HepG2 (cell line): ENCODE data around the gene FAM53C. TPM values are rescaled to one million over a fixed set of nuclear protein-coding genes. Genes with fewer than 3 reads are reported as not detected.

Experiments
- ATAC-seq: fragments of 200-7000 bp; cut with Tn5 transposase; 3 replicates; pipeline ENCODE4 v1.9.1; 2020; ENCODE audit warnings: mild to moderate bottlenecking, moderate library complexity
- BruUV-seq: library from RNA; stranded (reverse); fragments of 400-500 nt; replicated peaks from 2 replicates; lab custom pipeline; 2021; lab: Mats Ljungman, UMichigan
- CTCF ChIA-PET: fragments of 300-600 bp; formaldehyde crosslinking; extraction: SDS; loops from one replicate; lab custom pipeline; 2021; ENCODE audit warnings: low total read pairs, inconsistent platforms, low intra/inter-chr PET ratio; lab: Yijun Ruan, JAX
- POLR2A ChIA-PET: fragments of 350-600 bp; sonication (Branson Sonifier 250); formaldehyde crosslinking; loops from one replicate; lab custom pipeline; 2020; ENCODE audit warnings: antibody characterized with exemption, inconsistent platforms; lab: Yijun Ruan, JAX
- DNase-seq: peaks from one replicate; pipeline ENCODE4 v3.0.0-alpha.2; 2015; ENCODE audit warnings: low spot score
- FAIRE-seq: peaks from 3 replicates; lab custom pipeline; 2011; peaks lifted over from hg19 to GRCh38; lab: Jason Lieb, UNC
- H2AFZ ChIP-seq: one replicate; pipeline ENCODE4 v1.6.1; 2011; ENCODE audit warnings: low read length, inconsistent platforms
- H3K27ac ChIP-seq: fragments of 300-600 bp; 3 replicates; pipeline ENCODE4 v1.8.0; 2011; ENCODE audit warnings: mixed run types, mild to moderate bottlenecking, mixed read lengths, low read length, inconsistent platforms; ENCODE audit not compliant: insufficient read depth; ENCODE audit errors: extremely low read length
- H3K27me3 ChIP-seq, 2 experiments: fragments of 200-600 bp in 1 of 2; 2 replicates in 1 of 2; 3 replicates in 1 of 2; pipeline versions ENCODE4 v1.6.0 to v1.8.0; 2011; ENCODE audit warnings: low read length in 2 of 2, mild to moderate bottlenecking in 2 of 2, moderate library complexity in 2 of 2, inconsistent platforms in 1 of 2; ENCODE audit not compliant: insufficient read depth in 2 of 2, control insufficient read depth in 1 of 2
- H3K36me3 ChIP-seq, 2 experiments: fragments of 200-600 bp in 1 of 2; replicated peaks in 1 of 2; 2 replicates in 1 of 2; 3 replicates in 1 of 2; pipeline versions ENCODE4 v1.5.1 to v1.8.0; 2011; ENCODE audit warnings: low read length in 2 of 2, inconsistent platforms in 1 of 2; ENCODE audit not compliant: insufficient read depth in 2 of 2, control insufficient read depth in 1 of 2
- H3K4me1 ChIP-seq: 2 replicates; pipeline ENCODE4 v1.5.1; 2012; ENCODE audit warnings: low read length, inconsistent platforms; ENCODE audit not compliant: insufficient read depth
- H3K4me2 ChIP-seq: 2 replicates; pipeline ENCODE4 v1.6.0; 2011; ENCODE audit warnings: low read depth, low read length, inconsistent platforms
- H3K4me3 ChIP-seq, 3 experiments: fragments of 200-600 bp in 1 of 3; sonication (generic), shearing (Covaris generic) in 1 of 3; replicated peaks in 1 of 3; 2 replicates each; pipeline ENCODE4 v1.5.1; 2011 to 2016; ENCODE audit warnings: low read length in 3 of 3, inconsistent platforms in 2 of 3, low read depth in 2 of 3, mild to moderate bottlenecking in 2 of 3, control low read depth in 1 of 3, mixed read lengths in 1 of 3; ENCODE audit not compliant: insufficient read depth in 1 of 3
- H3K79me2 ChIP-seq: one replicate; pipeline ENCODE4 v1.6.1; 2011; ENCODE audit warnings: low read length, inconsistent platforms; ENCODE audit not compliant: insufficient read depth
- H3K9ac ChIP-seq: 2 replicates; pipeline ENCODE4 v1.6.0; 2011; ENCODE audit warnings: mild to moderate bottlenecking, low read depth, low read length, inconsistent platforms; ENCODE audit not compliant: insufficient read depth
- H3K9me3 ChIP-seq: 2 replicates; pipeline ENCODE4 v1.5.1; 2012; ENCODE audit warnings: mild to moderate bottlenecking, low read length
- H4K20me1 ChIP-seq: 2 replicates; pipeline ENCODE4 v1.6.0; 2011; ENCODE audit warnings: inconsistent platforms, mild to moderate bottlenecking, low read length, moderate library complexity; ENCODE audit not compliant: insufficient read depth
- FOXP1 ChIP-seq, 2 experiments: fragments of 450-650 bp in 1 of 2; IDR thresholded peaks; 2 replicates each; pipeline ENCODE4 v1.6.1; 2017 to 2018; ENCODE audit warnings: antibody characterized with exemption in 1 of 2
- GABPA ChIP-seq, 2 experiments: IDR thresholded peaks; 2 replicates each; pipeline ENCODE4 v1.6.1; 2011 to 2016; ENCODE audit warnings: low read depth in 2 of 2, low read length in 1 of 2, missing biosample characterization in 1 of 2, missing genetic modification characterization in 1 of 2
- IKZF1 ChIP-seq: fragments of 450-650 bp; IDR thresholded peaks from 2 replicates; pipeline ENCODE4 v1.7.1; 2016
- ISX ChIP-seq: sonication (generic); formaldehyde crosslinking; conservative IDR thresholded peaks from 2 replicates; pipeline ENCODE4 v1.5.0; 2020; ENCODE audit warnings: missing genetic modification reagents
- MED1 ChIP-seq: sonication (generic); formaldehyde crosslinking; IDR thresholded peaks from 2 replicates; pipeline ENCODE4 v1.4.0; 2020; ENCODE audit warnings: missing genetic modification reagents
- MTA1 ChIP-seq: sonication (generic); formaldehyde crosslinking; IDR thresholded peaks from 2 replicates; pipeline ENCODE4 v1.4.0; 2020; ENCODE audit warnings: missing genetic modification reagents, mild to moderate bottlenecking, borderline replicate concordance
- PHB2 ChIP-seq: fragments of 450-650 bp; IDR thresholded peaks from 2 replicates; pipeline ENCODE4 v1.6.1; 2018; ENCODE audit not compliant: partially characterized antibody
- POLR2G ChIP-seq: fragments of 200-400 bp; formaldehyde crosslinking; IDR thresholded peaks from 2 replicates; pipeline ENCODE4 v1.6.1; 2018; ENCODE audit warnings: mild to moderate bottlenecking, low read depth, low read length, moderate library complexity
- SIN3B ChIP-seq: fragments of 150-350 bp; IDR thresholded peaks from 2 replicates; pipeline ENCODE4 v1.6.1; 2014; ENCODE audit warnings: low read length
- TCF12 ChIP-seq, 2 experiments: fragments of 450-650 bp in 1 of 2; sonication (generic) in 1 of 2; formaldehyde crosslinking in 1 of 2; IDR thresholded peaks; 2 replicates each; pipeline versions ENCODE4 v1.6.1 to v1.8.0; 2017 to 2022; ENCODE audit warnings: antibody characterized with exemption in 1 of 2, mild to moderate bottlenecking in 1 of 2, missing genetic modification reagents in 1 of 2, moderate library complexity in 1 of 2
- TFAP4 ChIP-seq: sonication (generic); IDR thresholded peaks from 2 replicates; pipeline ENCODE4 v1.6.1; 2016; ENCODE audit warnings: low read depth, borderline replicate concordance
- ZBTB1 ChIP-seq: sonication (generic); formaldehyde crosslinking; IDR thresholded peaks from 2 replicates; pipeline ENCODE4 v1.4.0; 2020; ENCODE audit warnings: missing genetic modification reagents, borderline replicate concordance
- ZKSCAN1 ChIP-seq: fragments of 150-350 bp; IDR thresholded peaks from 2 replicates; pipeline ENCODE4 v1.6.1; 2014; ENCODE audit warnings: low read length
- ZMYM2 ChIP-seq: sonication (generic); formaldehyde crosslinking; IDR thresholded peaks from 2 replicates; pipeline ENCODE4 v1.8.0; 2022; ENCODE audit warnings: mild to moderate bottlenecking, missing genetic modification reagents
- ZNF296 ChIP-seq: sonication (generic); formaldehyde crosslinking; conservative IDR thresholded peaks from 2 replicates; pipeline ENCODE4 v1.5.0; 2020; ENCODE audit warnings: mild to moderate bottlenecking, missing genetic modification reagents
- ZNF343 ChIP-seq: sonication (generic); formaldehyde crosslinking; IDR thresholded peaks from 2 replicates; pipeline ENCODE4 v1.4.0; 2020; ENCODE audit warnings: mild to moderate bottlenecking, missing genetic modification reagents
- ZNF788 ChIP-seq: sonication (generic); formaldehyde crosslinking; IDR thresholded peaks from 2 replicates; pipeline ENCODE4 v1.5.0; 2020; ENCODE audit warnings: mild to moderate bottlenecking, missing genetic modification reagents, borderline replicate concordance
- ZNF891 ChIP-seq: sonication (generic); formaldehyde crosslinking; IDR thresholded peaks from 2 replicates; pipeline ENCODE4 v1.5.0; 2020; ENCODE audit warnings: mild to moderate bottlenecking, missing genetic modification reagents
- WGBS: methylation state at CpG from one replicate; pipeline ENCODE4 v1.1.6; 2017; ENCODE audit warnings: low lambda C conversion rate; 5-methylcytosine and 5-hydroxymethylcytosine counted together
- in situ Hi-C: cut with HindIII; loops from 2 replicates; pipeline ENCODE4 v1.10.0; 2017; ENCODE audit warnings: low pct_unique_long_range_greater_than_20kb; ENCODE audit not compliant: extremely low pct_ligation_motif_present
- intact Hi-C: fragments of 100-400 bp; cut with micrococcal nuclease; formaldehyde crosslinking; loops from one replicate; pipeline ENCODE4 v1.10.0; 2022; ENCODE audit not compliant: unreplicated experiment
- polyA plus RNA-seq, 8 experiments: library from polyadenylated mRNA; depleted of rRNA in 3 of 8; stranded (reverse) in 7 of 8; unstranded in 1 of 8; fragments of >200 nt; fragmentation: Illumina TruSeq in 4 of 8; extraction: Trizol in 4 of 8; gene quantifications; 2 replicates each; pipeline versions ENCODE4 v1.2.1 to v1.2.3, GENCODE V29; 2011 to 2016; ENCODE audit warnings: low read depth in 4 of 8, missing spikeins in 1 of 8, mixed read lengths in 1 of 8; ENCODE audit not compliant: insufficient read depth in 1 of 8
- total RNA-seq, 5 experiments: library from RNA; depleted of rRNA; stranded (reverse); fragments of >200 nt; fragmentation: Illumina TruSeq; extraction: Trizol; gene quantifications; 2 replicates each; pipeline ENCODE4 v1.2.3, GENCODE V29; 2016; ENCODE audit warnings: low read depth in 1 of 5
- TF ChIP-seq, protein P1 (sequence below): sonication (generic); formaldehyde crosslinking; IDR thresholded peaks from 2 replicates; pipeline ENCODE4 v1.5.0; 2020; ENCODE audit warnings: missing genetic modification reagents
- TF ChIP-seq, protein P2 (sequence below): IDR thresholded peaks from 2 replicates; pipeline ENCODE4 v1.6.1; 2016
- TF ChIP-seq, protein P3 (sequence below): sonication (generic); formaldehyde crosslinking; IDR thresholded peaks from 2 replicates; pipeline ENCODE4 v1.5.1; 2020; ENCODE audit warnings: missing genetic modification reagents, mild to moderate bottlenecking, borderline replicate concordance

The FAM53C gene
- total and polyA plus RNA-seq, 2 of the 13 experiments (the other 11 are each of a cell fraction or from before 2014, with no cell fraction given), result 26.9 to 30.1 TPM

DNA sequence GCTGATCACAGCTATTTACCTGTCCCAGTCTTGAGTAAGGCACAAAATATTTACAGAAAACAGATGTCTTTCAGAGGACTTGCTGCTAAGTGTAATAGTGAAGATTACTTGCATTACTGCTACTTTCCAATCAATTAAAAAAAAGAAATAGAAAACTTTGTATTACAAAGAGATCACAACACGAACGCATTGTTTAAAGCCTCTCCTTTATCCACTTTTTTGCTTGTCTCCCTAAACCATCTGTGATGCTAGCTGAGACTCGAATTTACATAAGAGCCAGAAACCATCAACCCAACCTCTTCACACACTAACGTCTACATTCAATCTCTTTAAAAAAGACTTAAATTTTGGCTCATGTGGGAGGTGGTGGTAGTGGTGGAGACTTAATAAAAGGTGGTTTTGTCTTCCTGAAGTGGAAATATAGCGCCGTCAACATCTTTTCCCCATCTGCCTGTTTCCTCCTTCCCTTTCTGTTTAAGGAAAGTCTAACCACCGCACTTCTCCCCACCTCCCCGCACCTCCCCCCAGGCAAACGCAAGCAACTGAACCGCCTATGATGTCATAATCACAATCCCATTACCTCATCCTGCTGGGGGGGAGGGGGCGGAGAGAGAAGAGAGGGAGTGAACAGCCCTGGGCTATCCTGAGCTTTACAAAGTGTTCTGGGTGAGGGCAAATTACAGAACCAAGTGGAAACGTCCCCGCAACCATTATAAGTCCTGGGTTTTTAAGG, 948 bp upstream of the FAM53C start:
- ATAC-seq (peak; percentile 13), FAIRE-seq (no peak), DNase-seq (no peak)
- intact Hi-C loops, result loop anchor here (10.0 kb wide), 1 partner anchor 208 kb away; the partner anchor contains the start of gene ETF1
- TSS peak; percentile 100 for BruUV-seq
- CTCF ChIA-PET, result interaction anchor here (2.6 kb wide), 1 partner anchor 16 kb away, joined by 14 read pairs; the partner anchor contains the start of gene KDM3B
- H3K9ac ChIP-seq, result peak overlapping the region; percentile 99
- H3K4me3 ChIP-seq, result peak overlapping the region; percentile 73 to 80 (median 78)
- H3K4me2 ChIP-seq, result peak overlapping the region; percentile 97
- WGBS, result 13% methylated on average over 13 of the region's 13 CpGs
- peaks cover 58% of the 10 kb centered on the region for H3K4me1 ChIP-seq
- H4K20me1 ChIP-seq, result peaks cover 4% of the 10 kb centered on the region; the same call in 1 of the 2 replicates
- peaks cover 0 to 7% of the 10 kb centered on the region in 2 experiments; a peak in 2 of 5 replicates for H3K36me3 ChIP-seq
- H3K27me3 ChIP-seq, result no peaks in the 10 kb centered on the region; a peak in 1 of 5 replicates
- H2AFZ ChIP-seq, result peak overlapping the region; percentile 85
- POLR2A ChIA-PET, result interaction anchor here (0.9 to 6.4 kb wide), 7 partner anchors 9 to 159 kb away, joined by 3 to 111 read pairs (median 5); partner anchors contain the start of genes BRD8 and KDM3B
- in situ Hi-C loops, result no loop called here
- peaks cover 34% of the 10 kb centered on the region for H3K79me2 ChIP-seq
- H3K9me3 ChIP-seq, result no peaks in the 10 kb centered on the region
- peak overlapping the region; percentile 99 for H3K27ac ChIP-seq
- no peak for TF ChIP-seq SIN3B
- no peak for TF ChIP-seq ZNF296
- TF ChIP-seq ZNF891 (CRISPR knock-in tag), result no peak
- TF ChIP-seq, protein P1, sequence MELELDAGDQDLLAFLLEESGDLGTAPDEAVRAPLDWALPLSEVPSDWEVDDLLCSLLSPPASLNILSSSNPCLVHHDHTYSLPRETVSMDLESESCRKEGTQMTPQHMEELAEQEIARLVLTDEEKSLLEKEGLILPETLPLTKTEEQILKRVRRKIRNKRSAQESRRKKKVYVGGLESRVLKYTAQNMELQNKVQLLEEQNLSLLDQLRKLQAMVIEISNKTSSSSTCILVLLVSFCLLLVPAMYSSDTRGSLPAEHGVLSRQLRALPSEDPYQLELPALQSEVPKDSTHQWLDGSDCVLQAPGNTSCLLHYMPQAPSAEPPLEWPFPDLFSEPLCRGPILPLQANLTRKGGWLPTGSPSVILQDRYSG (CRISPR knock-in tag), result no peak
- no peak for TF ChIP-seq IKZF1
- TF ChIP-seq MED1 (CRISPR knock-in tag), result no peak
- TF ChIP-seq, protein P2, sequence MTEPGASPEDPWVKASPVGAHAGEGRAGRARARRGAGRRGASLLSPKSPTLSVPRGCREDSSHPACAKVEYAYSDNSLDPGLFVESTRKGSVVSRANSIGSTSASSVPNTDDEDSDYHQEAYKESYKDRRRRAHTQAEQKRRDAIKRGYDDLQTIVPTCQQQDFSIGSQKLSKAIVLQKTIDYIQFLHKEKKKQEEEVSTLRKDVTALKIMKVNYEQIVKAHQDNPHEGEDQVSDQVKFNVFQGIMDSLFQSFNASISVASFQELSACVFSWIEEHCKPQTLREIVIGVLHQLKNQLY (CRISPR knock-in tag), result no peak
- no peak for TF ChIP-seq MTA1 (CRISPR knock-in tag)
- peak; percentile 68; the same call in 1 of the 2 replicates for TF ChIP-seq ZMYM2 (CRISPR knock-in tag)
- TF ChIP-seq, protein P3, sequence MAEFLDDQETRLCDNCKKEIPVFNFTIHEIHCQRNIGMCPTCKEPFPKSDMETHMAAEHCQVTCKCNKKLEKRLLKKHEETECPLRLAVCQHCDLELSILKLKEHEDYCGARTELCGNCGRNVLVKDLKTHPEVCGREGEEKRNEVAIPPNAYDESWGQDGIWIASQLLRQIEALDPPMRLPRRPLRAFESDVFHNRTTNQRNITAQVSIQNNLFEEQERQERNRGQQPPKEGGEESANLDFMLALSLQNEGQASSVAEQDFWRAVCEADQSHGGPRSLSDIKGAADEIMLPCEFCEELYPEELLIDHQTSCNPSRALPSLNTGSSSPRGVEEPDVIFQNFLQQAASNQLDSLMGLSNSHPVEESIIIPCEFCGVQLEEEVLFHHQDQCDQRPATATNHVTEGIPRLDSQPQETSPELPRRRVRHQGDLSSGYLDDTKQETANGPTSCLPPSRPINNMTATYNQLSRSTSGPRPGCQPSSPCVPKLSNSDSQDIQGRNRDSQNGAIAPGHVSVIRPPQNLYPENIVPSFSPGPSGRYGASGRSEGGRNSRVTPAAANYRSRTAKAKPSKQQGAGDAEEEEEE (CRISPR knock-in tag), result 0 out of 2 replicates have a peak, but pooled peaks have one; percentile 60
- TF ChIP-seq GABPA (IDR thresholded peaks at IDR 0.05; ENCODE audit: low read depth, low read length), result no peak
- no peak for TF ChIP-seq GABPA (CRISPR knock-in tag; IDR thresholded peaks at IDR 0.05; ENCODE audit: low read depth)
- no peak for TF ChIP-seq ZKSCAN1
- no peak for TF ChIP-seq ZBTB1 (CRISPR knock-in tag)
- TF ChIP-seq TCF12 (IDR thresholded peaks at IDR 0.05), result no peak
- no peak for TF ChIP-seq TCF12 (CRISPR knock-in tag; IDR thresholded peaks at IDR 0.05)
- no peak for TF ChIP-seq PHB2
- TF ChIP-seq TFAP4, result peak; percentile 30; the same call in 1 of the 2 replicates
- TF ChIP-seq FOXP1 (IDR thresholded peaks at IDR 0.05), result no peak
- no peak for TF ChIP-seq FOXP1 (CRISPR knock-in tag; IDR thresholded peaks at IDR 0.05)
- TF ChIP-seq POLR2G, result no peak
- TF ChIP-seq ZNF343 (CRISPR knock-in tag), result no peak
- no peak for TF ChIP-seq ZNF788 (CRISPR knock-in tag)
- TF ChIP-seq ISX (CRISPR knock-in tag), result no peak
